ENCODE data around the gene SRSF6.
"Not testable (repeated sequence)": the region's sequence is repeated elsewhere in the genome, so short reads cannot be mapped to it uniquely, and the experiment has no call there.

Gene SRSF6

GRCh38 chr20:43490038-43490437, 32.3 kb downstream of the SRSF6 start:
- TF ChIP-seq SPI1 (IDR thresholded peaks at IDR 0.05; ENCODE audit: borderline replicate concordance, low read depth): no peak
- TF ChIP-seq GABPA (IDR thresholded peaks at IDR 0.05; ENCODE audit: low read depth): no peak
- TF ChIP-seq POLR2AphosphoS5 (IDR thresholded peaks at IDR 0.05; ENCODE audit: low read depth): no peak
- TF ChIP-seq, protein P1, sequence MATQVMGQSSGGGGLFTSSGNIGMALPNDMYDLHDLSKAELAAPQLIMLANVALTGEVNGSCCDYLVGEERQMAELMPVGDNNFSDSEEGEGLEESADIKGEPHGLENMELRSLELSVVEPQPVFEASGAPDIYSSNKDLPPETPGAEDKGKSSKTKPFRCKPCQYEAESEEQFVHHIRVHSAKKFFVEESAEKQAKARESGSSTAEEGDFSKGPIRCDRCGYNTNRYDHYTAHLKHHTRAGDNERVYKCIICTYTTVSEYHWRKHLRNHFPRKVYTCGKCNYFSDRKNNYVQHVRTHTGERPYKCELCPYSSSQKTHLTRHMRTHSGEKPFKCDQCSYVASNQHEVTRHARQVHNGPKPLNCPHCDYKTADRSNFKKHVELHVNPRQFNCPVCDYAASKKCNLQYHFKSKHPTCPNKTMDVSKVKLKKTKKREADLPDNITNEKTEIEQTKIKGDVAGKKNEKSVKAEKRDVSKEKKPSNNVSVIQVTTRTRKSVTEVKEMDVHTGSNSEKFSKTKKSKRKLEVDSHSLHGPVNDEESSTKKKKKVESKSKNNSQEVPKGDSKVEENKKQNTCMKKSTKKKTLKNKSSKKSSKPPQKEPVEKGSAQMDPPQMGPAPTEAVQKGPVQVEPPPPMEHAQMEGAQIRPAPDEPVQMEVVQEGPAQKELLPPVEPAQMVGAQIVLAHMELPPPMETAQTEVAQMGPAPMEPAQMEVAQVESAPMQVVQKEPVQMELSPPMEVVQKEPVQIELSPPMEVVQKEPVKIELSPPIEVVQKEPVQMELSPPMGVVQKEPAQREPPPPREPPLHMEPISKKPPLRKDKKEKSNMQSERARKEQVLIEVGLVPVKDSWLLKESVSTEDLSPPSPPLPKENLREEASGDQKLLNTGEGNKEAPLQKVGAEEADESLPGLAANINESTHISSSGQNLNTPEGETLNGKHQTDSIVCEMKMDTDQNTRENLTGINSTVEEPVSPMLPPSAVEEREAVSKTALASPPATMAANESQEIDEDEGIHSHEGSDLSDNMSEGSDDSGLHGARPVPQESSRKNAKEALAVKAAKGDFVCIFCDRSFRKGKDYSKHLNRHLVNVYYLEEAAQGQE (IDR thresholded peaks at IDR 0.05; ENCODE audit: insufficient replicate concordance, low read depth): no peak
- no peak for TF ChIP-seq CTCF (IDR thresholded peaks at IDR 0.05; ENCODE audit: insufficient read depth, low read length)
- no peaks in the 10 kb centered on the region for H3K27me3 ChIP-seq (ENCODE audit: insufficient read depth, poor library complexity, severe bottlenecking)
- H3K4me3 ChIP-seq (replicated peaks; ENCODE audit: insufficient read depth, low read length): no peak overlapping the region
- no peak for DNase-seq (ENCODE audit: low read depth in 1 of 2, low spot score in 1 of 2)
- H3K27ac ChIP-seq (replicated peaks): no peak overlapping the region

GRCh38 chr20:43492101-43492500, 34.4 kb downstream of the SRSF6 start:
- Histone ChIP-seq H3K27ac (replicated peaks) (no peak overlapping the region), H3K4me3 (replicated peaks; ENCODE audit: insufficient read depth, low read length) (no peak overlapping the region), H3K27me3 (ENCODE audit: insufficient read depth, poor library complexity, severe bottlenecking) (no peaks in the 10 kb centered on the region)
- TF ChIP-seq POLR2AphosphoS5 (IDR thresholded peaks at IDR 0.05; ENCODE audit: low read depth) (no peak), SPI1 (IDR thresholded peaks at IDR 0.05; ENCODE audit: borderline replicate concordance, low read depth) (no peak), CTCF (IDR thresholded peaks at IDR 0.05; ENCODE audit: insufficient read depth, low read length) (no peak), GABPA (IDR thresholded peaks at IDR 0.05; ENCODE audit: low read depth) (no peak)
- TF ChIP-seq, protein P1 (IDR thresholded peaks at IDR 0.05; ENCODE audit: insufficient replicate concordance, low read depth): no peak
- DNase-seq (ENCODE audit: low read depth in 1 of 2, low spot score in 1 of 2): no peak

GRCh38 chr20:43495388-43495787, 37.7 kb downstream of the SRSF6 start:
- TF ChIP-seq SPI1 (IDR thresholded peaks at IDR 0.05; ENCODE audit: borderline replicate concordance, low read depth): no peak
- no peak for TF ChIP-seq CTCF (IDR thresholded peaks at IDR 0.05; ENCODE audit: insufficient read depth, low read length)
- Histone ChIP-seq H3K27me3 (ENCODE audit: insufficient read depth, poor library complexity, severe bottlenecking) (no peaks in the 10 kb centered on the region), H3K27ac (replicated peaks) (no peak overlapping the region), H3K4me3 (replicated peaks; ENCODE audit: insufficient read depth, low read length) (no peak overlapping the region)
- DNase-seq (ENCODE audit: low read depth in 1 of 2, low spot score in 1 of 2): no peak

- not testable (repeated sequence) for H3K27ac ChIP-seq (replicated peaks); H3K4me3 ChIP-seq (replicated peaks; ENCODE audit: insufficient read depth, low read length); H3K27me3 ChIP-seq (ENCODE audit: insufficient read depth, poor library complexity, severe bottlenecking); DNase-seq (ENCODE audit: low read depth in 1 of 2, low spot score in 1 of 2)
Measured at GRCh38 chr20:43502021-43502420, 44.3 kb downstream of the SRSF6 start.
